Endometrial microvascular endothelial cells (primary cell): ENCODE data around the gene SAMD4A. TPM values are rescaled to one million over a fixed set of nuclear protein-coding genes. Genes with fewer than 3 reads are reported as not detected.

ENCODE experiments used
- total RNA-seq: library from RNA; depleted of rRNA; stranded (reverse); fragments of >200 nt; gene quantifications from one replicate; pipeline ENCODE4 v1.2.3, GENCODE V29; 2015; ENCODE audit errors: inconsistent ontology term

The SAMD4A gene
- total RNA-seq, 1 donor from 2014 or later: 36.1 TPM

Other genes with a start within 250 kb of the SAMD4A start
- 88.5 TPM for gene CDKN3, start 170.1 kb upstream of the SAMD4A start, total RNA-seq
- gene CNIH1, start 125.8 kb upstream of the SAMD4A start, total RNA-seq: 228 TPM
- 48.3 TPM for gene GMFB, start 78.1 kb upstream of the SAMD4A start, total RNA-seq
- gene CGRRF1, start 57.2 kb upstream of the SAMD4A start, total RNA-seq: 14.3 TPM